NCI-H524 (cell line): Measurements from ENCODE around the gene SNORC.
A peak's percentile ranks its signal among the peaks of the same experiment; 100 is the strongest.

Source experiments
- DNase-seq, 2 experiments: peaks; one replicate each; lab custom pipeline; 2025; lab: John Stamatoyannopoulos, UW

SNORC gene

GRCh38 chr2:232882505-232883115 lies 12.5 kb downstream of the SNORC start:
- no peak for DNase-seq

DNA sequence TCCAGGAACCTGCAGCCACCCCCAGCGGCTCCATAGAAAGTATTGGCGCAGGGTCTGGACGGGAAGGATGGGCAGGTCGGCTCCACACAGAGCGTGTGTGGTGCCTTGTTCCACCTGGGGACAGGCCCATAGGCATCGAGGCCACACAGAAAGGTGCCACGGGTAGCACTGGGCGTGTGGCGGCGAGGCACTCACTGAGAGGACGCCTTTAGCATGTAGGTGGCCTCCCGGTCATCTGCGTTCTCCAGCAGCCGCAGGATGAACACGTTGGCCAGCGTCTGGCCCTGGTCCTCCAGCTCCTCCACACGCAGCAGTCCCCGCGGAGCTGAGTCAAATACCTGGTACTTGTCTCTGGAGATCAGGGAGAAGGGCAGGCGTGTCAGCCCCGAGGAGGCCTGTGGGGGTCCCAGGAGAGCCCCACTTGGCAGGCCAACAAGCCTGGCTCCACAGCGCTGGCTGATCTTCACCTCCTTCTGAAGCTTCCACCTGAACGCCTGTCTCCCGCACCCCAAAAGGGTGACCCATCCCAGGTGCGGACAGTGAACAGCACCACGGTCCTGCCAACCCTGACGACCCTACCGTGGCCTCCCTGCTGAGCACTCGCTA lies 13.2 kb downstream of the SNORC start:
- DNase-seq: no peak

DNA sequence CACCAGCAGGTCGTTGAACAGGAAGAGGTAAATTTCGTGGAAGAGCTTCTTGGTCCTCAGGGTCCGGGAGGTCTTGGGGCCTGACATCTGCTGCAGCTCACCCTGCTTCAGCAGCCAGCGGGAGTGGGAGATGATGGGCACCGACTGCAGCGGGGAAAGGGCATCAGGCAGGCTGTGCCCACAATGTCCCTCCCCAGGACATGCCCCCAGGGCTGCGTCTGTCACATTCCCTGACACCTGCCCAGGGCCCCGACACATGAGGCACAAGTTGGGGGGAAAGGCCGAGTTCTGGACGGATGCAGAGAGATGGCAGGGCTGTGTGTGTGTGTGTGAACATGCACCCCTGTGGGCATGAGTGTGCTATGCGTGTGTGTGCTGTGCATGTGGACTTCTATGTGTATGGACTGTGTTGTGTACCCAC lies 13.9 kb downstream of the SNORC start:
- no peak for DNase-seq

DNA sequence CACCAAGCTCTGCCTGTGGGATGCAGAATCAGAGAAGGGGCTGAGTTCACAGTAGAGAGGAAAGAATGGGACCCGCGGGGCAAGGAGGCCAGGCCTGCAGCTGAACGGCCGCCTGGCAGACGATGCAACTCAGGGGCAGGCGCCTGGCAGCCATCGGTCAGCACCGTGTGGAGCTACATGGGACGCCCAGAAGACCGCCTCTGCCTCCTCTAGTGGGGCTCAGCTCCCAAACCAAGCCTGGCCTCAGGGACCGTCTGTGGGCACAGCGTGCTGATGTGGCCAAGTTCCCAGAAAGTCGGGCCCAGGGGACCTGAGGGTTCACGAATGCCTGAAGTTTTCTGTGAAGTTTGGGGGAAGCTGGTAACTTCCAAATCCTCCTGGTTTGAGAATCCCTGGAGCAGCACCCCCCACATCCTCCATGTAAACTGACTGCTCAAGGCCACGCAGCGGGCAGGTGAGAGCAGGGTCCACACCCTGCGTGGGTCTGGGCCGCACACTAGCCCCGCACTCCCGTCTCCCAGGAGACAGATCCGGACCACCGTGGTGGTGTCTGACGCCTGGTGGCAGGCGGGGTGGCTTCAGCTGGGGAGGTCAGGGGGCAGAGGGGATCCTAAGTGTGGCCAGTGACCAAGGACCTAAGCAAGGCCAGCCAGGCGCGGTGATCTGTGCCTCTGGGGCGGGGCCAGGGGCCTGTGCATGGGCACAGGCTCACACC lies 14.6 kb downstream of the SNORC start:
- DNase-seq: no peak

GRCh38 chr2:232885264-232885961 lies 15.3 kb downstream of the SNORC start:
- DNase-seq: no peak

DNA sequence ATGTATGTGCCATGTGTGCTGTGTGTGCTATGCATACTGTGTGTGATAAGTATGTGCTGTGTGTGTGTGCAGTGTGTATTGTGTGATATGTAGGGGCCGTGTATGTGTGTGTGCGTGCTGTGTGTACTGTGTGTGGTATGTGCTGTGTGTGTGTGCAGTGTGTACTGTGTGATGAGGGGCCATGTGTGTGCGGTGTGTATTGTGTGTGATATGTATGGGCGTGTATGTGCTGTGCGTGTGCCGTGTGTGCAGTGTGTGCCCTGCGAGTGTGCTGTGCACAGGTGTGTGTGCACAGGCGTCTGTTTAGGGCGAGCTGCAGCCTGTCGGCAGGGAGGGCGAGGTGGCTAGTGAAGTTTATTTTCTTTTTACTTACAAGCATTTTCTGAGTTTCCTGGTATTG lies 16.1 kb downstream of the SNORC start:
- DNase-seq: no peak

GRCh38 chr2:232886632-232887031 lies 16.6 kb downstream of the SNORC start:
- DNase-seq: no peak

DNA sequence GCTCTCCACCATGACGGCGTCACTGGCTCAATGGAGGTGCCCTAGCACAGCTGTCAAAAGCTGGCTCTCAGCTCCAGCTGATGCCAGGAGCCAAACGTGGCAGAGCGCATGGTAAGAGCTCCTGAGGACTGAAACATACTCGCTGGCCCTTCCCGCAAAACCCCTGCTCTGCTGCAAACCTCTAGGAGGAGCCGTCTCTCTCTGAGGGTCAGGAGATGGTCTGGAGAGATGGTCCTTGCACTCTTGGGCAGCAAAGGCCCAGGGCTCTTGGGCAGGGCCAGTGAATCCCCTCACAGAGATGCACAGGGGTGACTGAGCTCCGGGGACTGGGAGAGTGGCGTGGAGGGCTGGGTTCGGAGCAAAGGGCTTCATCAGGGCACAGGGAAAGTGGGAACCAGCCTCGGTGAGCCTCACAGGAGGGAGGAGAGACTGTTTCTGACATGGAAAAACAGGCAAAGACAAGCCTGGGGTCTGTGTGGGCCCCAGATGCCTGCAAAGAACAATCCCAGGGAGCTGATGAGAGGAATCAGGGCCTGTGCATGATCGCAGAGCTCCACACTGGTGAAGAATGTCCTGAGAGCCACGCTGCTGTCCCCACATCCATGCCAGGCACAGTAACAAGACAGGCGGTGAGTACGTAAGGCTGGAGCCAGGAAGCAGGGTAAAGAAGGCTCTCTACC lies 17.2 kb downstream of the SNORC start:
- DNase-seq: no peak

DNA sequence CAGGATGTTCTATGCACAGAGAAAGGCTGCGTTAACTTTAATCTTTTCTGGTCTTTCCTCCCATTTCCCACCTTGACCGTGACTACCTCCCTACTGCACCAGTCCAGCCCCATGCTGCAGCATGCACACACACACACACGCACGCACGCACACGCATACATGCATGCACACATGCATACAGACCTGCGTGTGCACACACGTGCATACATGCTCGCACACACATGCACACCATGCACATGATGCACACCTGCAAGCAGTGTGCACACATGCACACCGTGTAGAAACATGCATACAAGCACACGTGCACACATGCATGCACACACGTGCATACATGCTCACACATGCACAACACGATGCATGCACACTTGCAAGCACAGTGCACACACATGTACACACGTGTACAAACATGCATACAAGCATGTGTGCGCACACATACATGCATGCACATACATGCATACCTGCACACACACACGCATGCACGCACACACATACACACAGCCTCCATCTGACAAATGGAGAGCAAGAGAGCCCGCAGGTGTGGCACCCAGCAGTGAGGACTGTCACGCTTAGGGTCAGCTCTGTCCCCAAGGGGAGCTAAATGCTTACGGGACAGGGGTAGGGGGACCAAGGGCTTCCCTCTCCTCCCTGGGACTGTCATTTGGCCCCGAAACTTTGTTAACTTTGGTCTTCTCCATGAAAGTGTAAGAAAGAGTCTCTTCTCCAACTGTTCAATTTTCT lies 18.2 kb downstream of the SNORC start:
- DNase-seq: no peak

DNA sequence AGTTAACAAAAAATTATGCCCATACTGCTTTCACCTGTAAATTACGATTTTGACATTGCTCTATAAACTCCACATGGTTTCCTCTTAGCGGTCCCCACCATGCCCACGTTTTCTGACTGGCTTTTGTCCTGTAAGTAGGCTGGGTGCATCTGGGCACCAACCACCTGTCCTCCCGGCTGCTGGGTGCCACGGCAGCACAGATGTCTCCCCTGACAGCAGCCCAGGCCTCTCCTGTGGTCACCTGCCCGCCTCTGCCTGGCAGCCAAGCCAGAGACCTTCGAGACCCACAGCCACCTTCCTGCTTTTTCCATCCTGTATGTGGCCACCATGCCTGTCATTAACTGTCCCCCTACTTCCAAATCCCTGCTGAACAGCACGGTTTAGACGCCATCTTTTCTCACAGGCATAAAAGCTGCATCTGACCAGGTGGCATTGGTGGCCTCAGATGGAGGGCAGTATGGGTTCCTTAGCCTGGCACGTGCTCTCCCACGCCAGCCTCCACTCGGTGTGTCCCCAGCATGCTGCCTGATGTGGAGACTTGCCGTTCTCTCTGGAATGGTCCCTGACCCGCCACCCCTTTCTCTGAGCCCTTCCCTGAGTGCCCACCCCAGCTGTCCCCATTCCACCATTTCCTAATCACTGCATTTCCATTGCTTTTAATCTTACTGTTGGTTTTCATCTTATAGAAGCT lies 18.9 kb downstream of the SNORC start:
- peak in 1 of 2 experiments; percentile 41 for DNase-seq

GRCh38 chr2:232889876-232890401 lies 19.9 kb downstream of the SNORC start:
- DNase-seq: no peak

DNA sequence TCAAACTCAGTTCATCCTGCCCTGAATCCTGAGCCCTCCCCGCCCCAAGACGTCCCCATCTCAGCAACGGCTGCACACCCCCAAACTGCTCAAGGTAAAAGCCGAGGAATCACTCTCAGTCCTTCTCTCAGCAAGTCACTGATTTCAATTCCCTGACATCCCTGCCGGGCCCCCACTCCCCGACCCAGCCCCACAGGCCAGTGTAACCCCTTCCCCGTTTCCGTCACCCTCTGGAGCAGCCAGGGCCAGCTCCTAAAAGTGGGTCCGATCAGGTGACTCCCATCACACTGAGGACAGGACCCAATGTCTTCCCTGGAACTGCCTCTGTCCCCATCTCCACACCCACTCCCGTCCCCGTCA lies 20.5 kb downstream of the SNORC start:
- no peak for DNase-seq

GRCh38 chr2:232890896-232891601 lies 21.0 kb downstream of the SNORC start:
- peak in 1 of 2 experiments; percentile 12 for DNase-seq

- DNase-seq: peak in 1 of 2 experiments; percentile 44
Measured at GRCh38 chr2:232891621-232892071, 21.6 kb downstream of the SNORC start.

GRCh38 chr2:232892221-232892620 lies 22.2 kb downstream of the SNORC start:
- no peak for DNase-seq

DNA sequence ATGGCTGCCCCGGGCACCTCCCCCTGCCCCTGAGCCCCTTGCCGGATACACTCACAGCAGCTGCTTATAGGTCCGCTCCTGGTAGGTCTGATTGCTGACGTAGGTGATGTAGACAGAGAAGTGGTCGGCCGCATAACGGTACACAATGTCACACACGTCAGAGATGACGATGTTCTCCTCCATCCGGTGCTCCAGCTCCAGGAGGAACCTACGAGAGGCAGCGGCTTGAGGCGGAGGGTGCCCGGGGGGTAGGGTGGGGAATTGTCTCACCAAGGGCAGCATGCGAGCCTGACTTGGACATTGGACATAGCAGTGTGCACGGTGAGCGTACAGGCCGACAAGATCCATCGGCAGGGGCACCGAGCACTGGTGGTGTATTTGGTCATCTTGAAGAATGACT lies 22.8 kb downstream of the SNORC start:
- DNase-seq: no peak

DNA sequence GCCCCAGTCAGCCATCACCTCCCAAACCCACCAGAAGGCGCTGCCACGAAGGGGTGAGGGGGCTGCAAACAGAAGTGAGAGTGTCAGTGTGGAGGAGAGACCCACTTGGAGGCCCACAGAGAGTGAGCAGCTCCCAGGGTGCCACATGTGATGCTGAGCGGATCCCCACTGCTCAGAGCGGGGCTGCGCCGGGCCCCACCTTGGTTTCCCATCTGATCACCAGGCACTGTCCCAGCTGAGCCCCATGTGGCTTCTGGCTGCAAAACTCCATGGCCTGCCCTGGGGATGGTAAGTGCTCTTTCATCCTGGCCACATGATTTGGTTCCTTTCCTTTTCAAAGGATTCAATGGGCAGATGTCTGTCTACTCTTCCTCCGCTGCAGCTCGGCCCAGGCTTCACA lies 23.8 kb downstream of the SNORC start:
- no peak for DNase-seq

- no peak for DNase-seq
Measured at GRCh38 chr2:232894251-232894650, 24.2 kb downstream of the SNORC start.

GRCh38 chr2:232894746-232895145 lies 24.7 kb downstream of the SNORC start:
- DNase-seq: no peak

GRCh38 chr2:232896111-232896510 lies 26.0 kb downstream of the SNORC start:
- DNase-seq: no peak
